HepG2 (cell line): ENCODE results near the gene MS4A10. TPM values are rescaled to one million over a fixed set of nuclear protein-coding genes. Genes with fewer than 3 reads are reported as not detected.

Experiments
- ATAC-seq: fragments of 200-7000 bp; cut with Tn5 transposase; 3 replicates; pipeline ENCODE4 v1.9.1; 2020; ENCODE audit warnings: mild to moderate bottlenecking, moderate library complexity
- BruUV-seq: library from RNA; stranded (reverse); fragments of 400-500 nt; replicated peaks from 2 replicates; lab custom pipeline; 2021; lab: Mats Ljungman, UMichigan
- CTCF ChIA-PET: fragments of 300-600 bp; formaldehyde crosslinking; extraction: SDS; loops from one replicate; lab custom pipeline; 2021; ENCODE audit warnings: low total read pairs, inconsistent platforms, low intra/inter-chr PET ratio; lab: Yijun Ruan, JAX
- POLR2A ChIA-PET: fragments of 350-600 bp; sonication (Branson Sonifier 250); formaldehyde crosslinking; loops from one replicate; lab custom pipeline; 2020; ENCODE audit warnings: antibody characterized with exemption, inconsistent platforms; lab: Yijun Ruan, JAX
- DNase-seq: peaks from one replicate; pipeline ENCODE4 v3.0.0-alpha.2; 2015; ENCODE audit warnings: low spot score
- FAIRE-seq: peaks from 3 replicates; lab custom pipeline; 2011; peaks lifted over from hg19 to GRCh38; lab: Jason Lieb, UNC
- H2AFZ ChIP-seq: one replicate; pipeline ENCODE4 v1.6.1; 2011; ENCODE audit warnings: low read length, inconsistent platforms
- H3K27ac ChIP-seq: fragments of 300-600 bp; 3 replicates; pipeline ENCODE4 v1.8.0; 2011; ENCODE audit warnings: mixed run types, mild to moderate bottlenecking, mixed read lengths, low read length, inconsistent platforms; ENCODE audit not compliant: insufficient read depth; ENCODE audit errors: extremely low read length
- H3K27me3 ChIP-seq, 2 experiments: fragments of 200-600 bp in 1 of 2; 2 replicates in 1 of 2; 3 replicates in 1 of 2; pipeline versions ENCODE4 v1.6.0 to v1.8.0; 2011; ENCODE audit warnings: low read length in 2 of 2, mild to moderate bottlenecking in 2 of 2, moderate library complexity in 2 of 2, inconsistent platforms in 1 of 2; ENCODE audit not compliant: insufficient read depth in 2 of 2, control insufficient read depth in 1 of 2
- H3K36me3 ChIP-seq, 2 experiments: fragments of 200-600 bp in 1 of 2; replicated peaks in 1 of 2; 2 replicates in 1 of 2; 3 replicates in 1 of 2; pipeline versions ENCODE4 v1.5.1 to v1.8.0; 2011; ENCODE audit warnings: low read length in 2 of 2, inconsistent platforms in 1 of 2; ENCODE audit not compliant: insufficient read depth in 2 of 2, control insufficient read depth in 1 of 2
- H3K4me1 ChIP-seq: 2 replicates; pipeline ENCODE4 v1.5.1; 2012; ENCODE audit warnings: low read length, inconsistent platforms; ENCODE audit not compliant: insufficient read depth
- H3K4me2 ChIP-seq: 2 replicates; pipeline ENCODE4 v1.6.0; 2011; ENCODE audit warnings: low read depth, low read length, inconsistent platforms
- H3K4me3 ChIP-seq, 3 experiments: fragments of 200-600 bp in 1 of 3; sonication (generic), shearing (Covaris generic) in 1 of 3; replicated peaks in 1 of 3; 2 replicates each; pipeline ENCODE4 v1.5.1; 2011 to 2016; ENCODE audit warnings: low read length in 3 of 3, inconsistent platforms in 2 of 3, low read depth in 2 of 3, mild to moderate bottlenecking in 2 of 3, control low read depth in 1 of 3, mixed read lengths in 1 of 3; ENCODE audit not compliant: insufficient read depth in 1 of 3
- H3K79me2 ChIP-seq: one replicate; pipeline ENCODE4 v1.6.1; 2011; ENCODE audit warnings: low read length, inconsistent platforms; ENCODE audit not compliant: insufficient read depth
- H3K9ac ChIP-seq: 2 replicates; pipeline ENCODE4 v1.6.0; 2011; ENCODE audit warnings: mild to moderate bottlenecking, low read depth, low read length, inconsistent platforms; ENCODE audit not compliant: insufficient read depth
- H3K9me3 ChIP-seq: 2 replicates; pipeline ENCODE4 v1.5.1; 2012; ENCODE audit warnings: mild to moderate bottlenecking, low read length
- H4K20me1 ChIP-seq: 2 replicates; pipeline ENCODE4 v1.6.0; 2011; ENCODE audit warnings: inconsistent platforms, mild to moderate bottlenecking, low read length, moderate library complexity; ENCODE audit not compliant: insufficient read depth
- ATRX ChIP-seq: sonication (generic); formaldehyde crosslinking; IDR thresholded peaks from 2 replicates; pipeline ENCODE4 v1.4.0; 2020; ENCODE audit warnings: missing genetic modification reagents, borderline replicate concordance
- CTCF ChIP-seq: sonication (generic); formaldehyde crosslinking; IDR thresholded peaks from 2 replicates; pipeline ENCODE4 v1.5.0; 2020; ENCODE audit warnings: mild to moderate bottlenecking, missing genetic modification reagents, moderate library complexity
- KLF12 ChIP-seq: sonication (generic); formaldehyde crosslinking; IDR thresholded peaks from 2 replicates; pipeline ENCODE4 v1.4.0; 2020; ENCODE audit warnings: missing genetic modification reagents, borderline replicate concordance
- SNAI1 ChIP-seq: sonication (generic); formaldehyde crosslinking; IDR thresholded peaks from 2 replicates; pipeline ENCODE4 v1.5.0; 2020; ENCODE audit warnings: mild to moderate bottlenecking, missing genetic modification reagents, borderline replicate concordance
- STAG1 ChIP-seq: sonication (generic); formaldehyde crosslinking; IDR thresholded peaks from 2 replicates; pipeline ENCODE4 v1.4.0; 2020; ENCODE audit warnings: missing genetic modification reagents
- WGBS: methylation state at CpG from one replicate; pipeline ENCODE4 v1.1.6; 2017; ENCODE audit warnings: low lambda C conversion rate; 5-methylcytosine and 5-hydroxymethylcytosine counted together
- in situ Hi-C: cut with HindIII; loops from 2 replicates; pipeline ENCODE4 v1.10.0; 2017; ENCODE audit warnings: low pct_unique_long_range_greater_than_20kb; ENCODE audit not compliant: extremely low pct_ligation_motif_present
- intact Hi-C: fragments of 100-400 bp; cut with micrococcal nuclease; formaldehyde crosslinking; loops from one replicate; pipeline ENCODE4 v1.10.0; 2022; ENCODE audit not compliant: unreplicated experiment
- polyA plus RNA-seq, 8 experiments: library from polyadenylated mRNA; depleted of rRNA in 3 of 8; stranded (reverse) in 7 of 8; unstranded in 1 of 8; fragments of >200 nt; fragmentation: Illumina TruSeq in 4 of 8; extraction: Trizol in 4 of 8; gene quantifications; 2 replicates each; pipeline versions ENCODE4 v1.2.1 to v1.2.3, GENCODE V29; 2011 to 2016; ENCODE audit warnings: low read depth in 4 of 8, missing spikeins in 1 of 8, mixed read lengths in 1 of 8; ENCODE audit not compliant: insufficient read depth in 1 of 8
- total RNA-seq, 5 experiments: library from RNA; depleted of rRNA; stranded (reverse); fragments of >200 nt; fragmentation: Illumina TruSeq; extraction: Trizol; gene quantifications; 2 replicates each; pipeline ENCODE4 v1.2.3, GENCODE V29; 2016; ENCODE audit warnings: low read depth in 1 of 5

MS4A10 gene
- total and polyA plus RNA-seq, 2 of the 13 experiments (the other 11 are each of a cell fraction or from before 2014, with no cell fraction given): not detected

GRCh38 chr11:60756307-60757032 lies 28.7 kb upstream of the MS4A10 start, which contains the start of gene MS4A15:
TSS of gene MS4A15 (plus strand) at chr11:60756867. CDS start at chr11:60763734, 6,867 bp downstream.
- ChIA-PET CTCF (interaction anchor here (0.9 kb wide), 2 partner anchors 55 to 491 kb away, joined by 3 read pairs; no protein-coding TSS in a partner anchor), POLR2A (no interaction called here)
- in situ Hi-C loops: no loop called here
- DNase-seq (peak; percentile 36), ATAC-seq (peak; percentile 73)
- no peak within 1 kb of the TSS for H3K27ac ChIP-seq
- TF ChIP-seq SNAI1 (CRISPR knock-in tag) (no peak), CTCF (CRISPR knock-in tag) (peak; percentile 45), KLF12 (CRISPR knock-in tag) (no peak), ATRX (CRISPR knock-in tag) (no peak), STAG1 (CRISPR knock-in tag) (0 out of 2 replicates have a peak, but pooled peaks have one; percentile 14)
- TF ChIP-seq, all 625 proteins: peak for 2
- Histone ChIP-seq H3K79me2 (no peaks in the 10 kb centered on the region), H2AFZ (no peak within 1 kb of the TSS), H4K20me1 (no peaks in the 10 kb centered on the region), H3K4me1 (peaks cover 4% of the 10 kb centered on the region; the same call in 1 of the 2 replicates), H3K36me3 (no peaks in the 10 kb centered on the region), H3K9me3 (no peaks in the 10 kb centered on the region), H3K4me2 (no peak within 1 kb of the TSS), H3K27me3 (peaks cover 1 to 22% of the 10 kb centered on the region in 2 experiments; a peak in 2 of 5 replicates), H3K9ac (no peak within 1 kb of the TSS), H3K4me3 (no peak within 1 kb of the TSS)
- peak; percentile 59 for FAIRE-seq
- intact Hi-C loops: no loop called here
- BruUV-seq: no TSS peak
- WGBS: 28% methylated on average over 10 of the region's 14 CpGs
